ENCODE data around the gene RPAP3.

Gene RPAP3

DNA sequence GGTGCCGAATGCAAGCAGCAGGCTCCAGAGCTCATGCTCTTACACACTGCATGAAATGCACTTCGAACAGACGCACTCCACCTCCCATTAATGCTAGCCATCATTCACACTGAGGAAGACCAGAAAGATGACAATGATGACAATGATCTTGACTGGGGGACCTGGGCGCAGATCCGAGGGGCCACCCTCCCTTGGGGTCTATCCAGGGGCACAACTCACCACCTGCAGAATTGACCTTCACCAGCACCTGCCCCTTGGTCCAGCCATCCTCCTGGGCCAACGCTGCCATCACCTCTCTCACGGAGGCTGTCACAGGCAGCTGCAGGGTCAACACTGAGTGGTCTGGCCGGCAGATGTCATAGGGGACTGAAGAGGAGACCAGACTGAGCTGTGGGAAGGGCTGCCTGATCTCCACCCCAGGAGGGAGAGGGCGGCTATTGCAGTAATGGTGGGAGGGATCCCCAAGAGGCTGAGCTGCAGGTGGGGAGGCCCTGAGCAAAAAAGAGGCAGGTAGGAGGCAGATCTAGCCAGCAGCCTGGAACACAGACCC is 37.6 kb upstream of the RPAP3 start:
- Histone ChIP-seq H3K36me3 (ENCODE audit: insufficient read depth, low read length) (no peaks in the 10 kb centered on the region), H3K4me2 (ENCODE audit: insufficient read depth, low read length) (no peak overlapping the region), H3K27ac (ENCODE audit: low read length) (no peak overlapping the region), H3K4me3 (ENCODE audit: low read depth in 1 of 2, low read length in 2 of 2) (no peak overlapping the region), H3K4me1 (ENCODE audit: insufficient read depth, low read length) (peaks cover 19% of the 10 kb centered on the region), H4K20me1 (ENCODE audit: insufficient read depth, low read length) (peaks cover 16% of the 10 kb centered on the region), H3K9me3 (ENCODE audit: insufficient read depth, low read length, severe bottlenecking) (no peaks in the 10 kb centered on the region), H3K9ac (ENCODE audit: low read depth, low read length) (no peak overlapping the region), H3K27me3 (ENCODE audit: insufficient read depth, low read length, poor library complexity) (peaks cover 7% of the 10 kb centered on the region), H3K79me2 (ENCODE audit: insufficient read depth, low read length) (no peaks in the 10 kb centered on the region), H2AFZ (ENCODE audit: low read depth, low read length) (no peak overlapping the region)
- DNase-seq (no peak), ATAC-seq (ENCODE audit: insufficient read depth, low read depth) (no peak)
- TF ChIP-seq CTCF (IDR thresholded peaks at IDR 0.05; ENCODE audit: borderline replicate concordance, extremely low read depth, low read length, poor library complexity, severe bottlenecking) (no peak), EZH2 (IDR thresholded peaks at IDR 0.05; ENCODE audit: borderline replicate concordance, low read depth, low read length, severe bottlenecking) (no peak)

GRCh38 chr12:47742253-47742825 is 36.5 kb upstream of the RPAP3 start:
- Histone ChIP-seq H3K9me3 (ENCODE audit: insufficient read depth, low read length, severe bottlenecking) (no peaks in the 10 kb centered on the region), H3K27ac (ENCODE audit: low read length) (no peak overlapping the region), H3K4me2 (ENCODE audit: insufficient read depth, low read length) (no peak overlapping the region), H2AFZ (ENCODE audit: low read depth, low read length) (no peak overlapping the region), H3K79me2 (ENCODE audit: insufficient read depth, low read length) (no peaks in the 10 kb centered on the region), H3K36me3 (ENCODE audit: insufficient read depth, low read length) (no peaks in the 10 kb centered on the region), H4K20me1 (ENCODE audit: insufficient read depth, low read length) (peaks cover 19% of the 10 kb centered on the region; the same call in 1 of the 2 replicates), H3K4me3 (ENCODE audit: low read depth in 1 of 2, low read length in 2 of 2) (no peak overlapping the region), H3K4me1 (ENCODE audit: insufficient read depth, low read length) (peaks cover 19% of the 10 kb centered on the region), H3K9ac (ENCODE audit: low read depth, low read length) (no peak overlapping the region), H3K27me3 (ENCODE audit: insufficient read depth, low read length, poor library complexity) (peaks cover 7% of the 10 kb centered on the region)
- DNase-seq (peak; percentile 69), ATAC-seq (ENCODE audit: insufficient read depth, low read depth) (peak; percentile 41)
- no peak for TF ChIP-seq EZH2 (IDR thresholded peaks at IDR 0.05; ENCODE audit: borderline replicate concordance, low read depth, low read length, severe bottlenecking)
- peak; percentile 99 for TF ChIP-seq CTCF (IDR thresholded peaks at IDR 0.05; ENCODE audit: borderline replicate concordance, extremely low read depth, low read length, poor library complexity, severe bottlenecking)

DNA sequence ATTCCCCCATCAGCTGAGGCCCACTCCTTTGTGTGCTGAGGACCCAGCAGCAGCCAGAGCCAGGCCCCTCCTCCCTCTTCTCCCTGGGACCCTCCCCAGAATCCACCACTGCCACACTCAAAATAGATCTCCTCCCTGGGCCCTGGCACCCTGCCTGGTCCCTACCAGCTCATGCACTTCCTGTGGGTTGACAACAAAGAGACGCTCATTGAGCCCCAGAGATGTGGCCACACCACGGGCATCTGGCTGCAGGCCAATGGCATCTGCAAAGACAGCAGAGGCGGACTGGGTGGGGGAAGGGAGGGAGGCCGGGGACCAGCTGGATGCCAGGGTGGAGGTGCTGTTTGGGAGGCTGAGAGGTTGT is 35.5 kb upstream of the RPAP3 start:
- H3K27me3 ChIP-seq (ENCODE audit: insufficient read depth, low read length, poor library complexity) = peaks cover 7% of the 10 kb centered on the region
- H3K4me2 ChIP-seq (ENCODE audit: insufficient read depth, low read length) = peak overlapping the region; percentile 26; the same call in 1 of the 2 replicates
- no peaks in the 10 kb centered on the region for H3K36me3 ChIP-seq (ENCODE audit: insufficient read depth, low read length)
- H3K79me2 ChIP-seq (ENCODE audit: insufficient read depth, low read length) = no peaks in the 10 kb centered on the region
- ATAC-seq (ENCODE audit: insufficient read depth, low read depth) (peak; percentile 89), DNase-seq (peak; percentile 93)
- no peaks in the 10 kb centered on the region for H3K9me3 ChIP-seq (ENCODE audit: insufficient read depth, low read length, severe bottlenecking)
- H3K4me3 ChIP-seq (ENCODE audit: low read depth in 1 of 2, low read length in 2 of 2) = no peak overlapping the region
- H3K9ac ChIP-seq (ENCODE audit: low read depth, low read length) = no peak overlapping the region
- TF ChIP-seq CTCF (IDR thresholded peaks at IDR 0.05; ENCODE audit: borderline replicate concordance, extremely low read depth, low read length, poor library complexity, severe bottlenecking) (no peak), EZH2 (IDR thresholded peaks at IDR 0.05; ENCODE audit: borderline replicate concordance, low read depth, low read length, severe bottlenecking) (no peak)
- H3K27ac ChIP-seq (ENCODE audit: low read length) = no peak overlapping the region
- peaks cover 19% of the 10 kb centered on the region for H3K4me1 ChIP-seq (ENCODE audit: insufficient read depth, low read length)
- no peak overlapping the region for H2AFZ ChIP-seq (ENCODE audit: low read depth, low read length)
- H4K20me1 ChIP-seq (ENCODE audit: insufficient read depth, low read length) = peaks cover 19% of the 10 kb centered on the region; the same call in 1 of the 2 replicates
